Measurements from ENCODE around the gene ALX3.
"Not testable (repeated sequence)": the region's sequence is repeated elsewhere in the genome, so short reads cannot be mapped to it uniquely, and the experiment has no call there.

The ALX3 gene

GRCh38 chr1:110048923-110049601 is 21.4 kb downstream of the ALX3 start:
- in situ Hi-C loops (cut with MboI; ENCODE audit: low sequenced_read_pairs), result no loop called here

DNA sequence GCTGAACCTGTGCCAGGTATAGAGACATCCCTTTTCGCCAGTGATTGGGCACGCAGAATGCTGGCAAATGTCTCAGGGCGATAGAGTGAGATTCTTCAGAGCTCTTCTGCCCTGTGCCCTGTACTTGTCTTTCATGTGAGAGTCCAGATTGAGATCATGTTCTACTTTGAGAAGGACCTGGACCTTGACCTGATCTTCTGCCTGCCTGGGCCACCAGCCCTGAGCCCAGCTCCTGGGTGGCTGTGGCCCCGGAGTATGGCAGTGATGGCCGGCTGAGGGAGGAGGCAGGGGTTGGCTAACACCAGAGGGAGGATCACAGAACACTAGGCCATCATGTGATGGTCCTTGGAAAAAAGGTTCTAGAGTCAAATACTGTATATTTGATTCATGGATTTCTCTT is 22.2 kb downstream of the ALX3 start:
- in situ Hi-C loops (cut with MboI; ENCODE audit: low sequenced_read_pairs), result no loop called here

- in situ Hi-C loops (cut with MboI; ENCODE audit: low sequenced_read_pairs), result no loop called here
Measured at GRCh38 chr1:110047463-110047862, 23.0 kb downstream of the ALX3 start.

GRCh38 chr1:110043016-110043415 is 27.5 kb downstream of the ALX3 start:
- in situ Hi-C loops (cut with MboI; ENCODE audit: low sequenced_read_pairs), result no loop called here

DNA sequence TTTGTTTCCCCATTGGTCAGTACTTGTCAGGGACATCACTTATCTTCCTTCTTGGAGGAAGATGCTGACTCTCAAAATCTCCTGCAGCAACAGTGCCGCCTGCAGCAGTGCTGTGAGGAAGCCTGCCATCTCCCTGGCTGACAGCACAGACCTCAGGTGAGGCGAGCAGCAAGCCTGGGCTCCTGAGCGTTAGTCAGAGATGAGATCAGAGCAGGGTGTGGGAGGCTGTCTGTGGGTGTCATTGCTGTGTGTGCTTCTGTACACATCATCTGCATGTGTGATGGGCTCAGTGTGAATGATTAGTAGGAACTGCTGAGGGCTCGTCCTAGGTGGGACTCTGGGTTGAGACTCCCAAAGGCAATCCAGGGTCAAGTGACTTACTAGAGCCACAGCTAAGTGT is 29.9 kb downstream of the ALX3 start:
- in situ Hi-C loops (cut with MboI; ENCODE audit: low sequenced_read_pairs), result no loop called here

GRCh38 chr1:110039641-110040040 is 30.8 kb downstream of the ALX3 start:
- in situ Hi-C loops (cut with MboI; ENCODE audit: low sequenced_read_pairs), result no loop called here

- in situ Hi-C loops (cut with MboI; ENCODE audit: low sequenced_read_pairs), result no loop called here
Measured at GRCh38 chr1:110038271-110038670, 32.2 kb downstream of the ALX3 start.

DNA sequence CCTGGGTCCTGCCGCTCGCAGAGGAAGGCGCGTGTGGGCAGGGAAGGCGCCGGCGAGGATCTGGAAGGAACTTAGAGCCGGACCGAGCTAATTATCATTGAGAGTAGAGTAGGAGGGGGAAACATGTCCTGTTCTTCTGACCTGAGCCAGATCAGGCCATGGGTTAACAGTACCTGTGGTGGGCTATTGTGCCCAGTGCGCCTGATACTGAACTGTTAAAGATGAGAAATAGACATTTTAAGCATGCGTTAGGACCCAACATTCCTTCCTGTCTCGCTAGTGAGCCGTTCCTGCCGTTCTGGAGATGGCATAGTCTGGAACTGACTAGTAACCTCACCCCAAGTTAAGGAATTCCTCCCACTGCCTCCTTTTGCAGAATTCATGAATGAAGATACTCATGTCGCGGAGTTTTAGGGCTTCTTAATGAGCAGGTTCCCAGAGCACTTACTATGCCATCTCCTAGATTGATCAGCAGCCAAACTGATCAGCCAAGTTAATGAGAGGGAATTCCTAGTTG is 35.2 kb downstream of the ALX3 start:
- in situ Hi-C loops (cut with MboI; ENCODE audit: low sequenced_read_pairs), result no loop called here

DNA sequence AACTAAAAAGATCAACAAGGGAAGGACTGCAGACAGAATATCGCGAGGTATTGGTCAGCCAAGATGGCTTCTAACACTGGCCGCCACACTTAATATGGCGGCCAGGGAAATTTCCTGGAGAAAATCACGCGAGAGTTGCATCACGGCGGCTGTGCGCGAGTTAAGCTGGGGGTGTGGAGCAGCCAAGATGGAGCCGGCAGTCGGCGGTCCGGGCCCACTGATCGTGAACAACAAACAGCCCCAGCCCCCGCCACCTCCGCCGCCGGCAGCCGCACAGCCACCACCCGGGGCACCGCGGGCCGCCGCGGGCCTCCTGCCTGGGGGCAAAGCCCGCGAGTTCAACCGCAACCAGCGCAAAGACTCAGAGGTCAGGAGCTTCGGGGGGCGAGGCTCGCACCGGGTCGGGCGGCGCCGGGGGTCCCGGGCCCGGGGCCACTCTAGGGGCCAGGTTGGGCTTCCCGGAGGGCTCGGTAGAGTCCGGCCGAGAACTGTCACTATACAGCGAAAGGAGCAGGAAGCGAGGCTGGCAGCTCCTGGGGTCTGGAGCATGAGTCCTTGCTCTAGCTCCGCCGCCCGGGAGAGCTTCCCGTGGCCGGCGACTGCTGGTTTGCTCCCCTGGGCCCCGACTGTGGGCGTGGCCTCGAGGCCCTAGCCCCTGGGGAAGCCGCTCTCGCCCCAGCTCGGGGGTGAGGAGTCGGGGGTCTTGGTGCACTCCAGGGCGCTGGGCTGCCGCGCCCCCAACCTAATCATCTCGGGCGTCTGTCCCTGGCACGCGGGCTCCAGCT is 35.8 kb downstream of the ALX3 start, which contains the start of gene STRIP1:
Gene STRIP1 (plus strand): TSS at position 174 of the 785 bp plus-strand sequence. CDS start 14 bp downstream, at position 188.
- in situ Hi-C loops (cut with MboI; ENCODE audit: low sequenced_read_pairs), result no loop called here

DNA sequence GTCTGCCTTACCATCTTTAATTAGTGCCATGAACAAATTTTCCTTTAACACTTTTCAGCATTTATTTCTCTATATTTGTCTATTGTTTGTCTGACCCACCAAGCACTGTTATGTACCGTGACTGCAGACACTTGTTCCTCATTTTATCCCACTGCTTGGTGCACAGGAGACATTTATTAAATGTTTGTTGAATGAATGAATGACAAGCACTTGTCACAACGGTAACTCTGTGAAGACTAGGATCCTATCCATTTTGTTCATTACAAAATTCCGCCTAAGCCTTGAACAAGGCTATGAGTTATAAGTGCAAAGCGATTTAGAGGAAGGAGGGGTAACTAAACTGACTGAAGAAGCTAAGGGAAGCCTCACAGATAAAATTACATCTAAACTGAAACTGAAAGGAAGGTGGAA is 36.4 kb downstream of the ALX3 start:
- in situ Hi-C loops (cut with MboI; ENCODE audit: low sequenced_read_pairs), result no loop called here

DNA sequence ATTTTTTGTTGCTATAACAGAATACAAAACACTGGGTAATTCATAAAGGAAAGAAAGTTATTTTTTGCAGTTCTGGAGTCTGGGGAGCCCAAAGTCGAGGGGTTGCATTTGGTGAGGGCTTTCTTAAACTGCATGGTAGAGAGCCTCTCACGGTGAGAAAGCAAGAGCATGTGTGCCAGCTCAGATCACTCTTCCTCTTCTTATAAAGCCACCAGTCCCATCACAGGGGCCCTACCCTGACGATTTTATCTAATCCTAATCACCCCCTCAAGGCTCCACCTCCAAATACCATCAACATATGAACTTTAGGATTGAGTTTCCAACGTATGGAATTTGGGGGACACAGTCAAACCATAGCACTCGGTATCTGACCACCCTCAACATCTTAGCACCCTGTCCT is 37.1 kb downstream of the ALX3 start:
- in situ Hi-C loops (cut with MboI; ENCODE audit: low sequenced_read_pairs), result no loop called here

DNA sequence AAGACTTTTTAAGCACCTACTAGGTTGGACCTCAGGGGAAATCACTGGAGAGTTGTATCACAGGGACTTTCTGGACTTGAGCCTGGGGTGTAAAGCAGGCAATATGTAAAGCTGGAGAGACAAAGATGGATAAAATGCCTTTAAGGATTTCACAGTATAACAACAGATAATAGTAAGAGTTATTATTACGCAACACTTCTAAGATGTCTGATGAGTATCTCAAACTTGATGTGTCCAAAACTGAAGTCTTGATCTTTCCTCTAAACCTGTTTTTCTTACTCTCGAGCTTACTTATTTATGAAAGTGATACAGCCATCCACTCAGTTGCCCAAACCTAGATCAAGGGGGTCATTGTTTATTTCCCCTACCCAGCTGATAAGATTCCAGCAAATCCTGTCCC is 38.1 kb downstream of the ALX3 start:
- in situ Hi-C loops (cut with MboI; ENCODE audit: low sequenced_read_pairs), result no loop called here

DNA sequence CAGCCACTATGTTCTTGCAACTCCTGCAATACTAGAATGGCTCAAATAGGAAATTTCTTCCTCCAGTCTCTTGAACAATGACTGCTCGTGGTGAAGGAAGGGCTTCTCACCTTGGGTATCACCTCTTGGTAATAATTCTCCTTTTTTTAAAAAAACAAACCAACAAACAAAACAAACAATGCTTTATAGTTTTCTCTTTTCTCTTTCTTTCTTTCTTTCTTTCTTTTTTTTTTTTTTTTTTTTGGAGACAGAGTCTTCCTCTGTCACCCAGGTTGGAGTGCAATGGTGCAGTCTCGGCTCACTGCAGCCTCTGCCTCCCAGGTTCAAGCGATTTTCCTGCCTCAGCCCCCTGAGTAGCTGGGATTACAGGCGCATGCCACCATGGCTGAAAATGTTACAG is 39.8 kb downstream of the ALX3 start:
- in situ Hi-C loops (cut with MboI; ENCODE audit: low sequenced_read_pairs), result not testable (repeated sequence)

DNA sequence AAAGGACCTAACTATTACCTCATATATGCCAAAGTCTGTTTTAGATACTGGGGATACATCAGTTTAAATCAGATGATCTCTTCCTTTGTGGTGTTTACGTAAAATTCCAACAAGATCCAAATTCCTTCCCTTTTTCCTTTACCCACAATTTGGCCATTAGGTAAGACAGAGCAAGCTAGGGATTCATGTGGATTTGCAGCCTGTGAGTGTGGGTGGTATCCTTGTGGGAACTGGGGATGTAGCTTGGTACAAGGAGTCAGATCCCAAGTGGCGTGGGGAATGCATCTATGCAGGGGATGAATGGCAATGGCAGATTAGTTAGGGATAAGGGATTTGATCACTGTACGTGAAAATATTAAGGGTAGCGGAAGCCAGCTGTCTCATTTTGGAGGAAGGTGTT is 45.9 kb downstream of the ALX3 start:
- in situ Hi-C loops (cut with MboI; ENCODE audit: low sequenced_read_pairs), result no loop called here

DNA sequence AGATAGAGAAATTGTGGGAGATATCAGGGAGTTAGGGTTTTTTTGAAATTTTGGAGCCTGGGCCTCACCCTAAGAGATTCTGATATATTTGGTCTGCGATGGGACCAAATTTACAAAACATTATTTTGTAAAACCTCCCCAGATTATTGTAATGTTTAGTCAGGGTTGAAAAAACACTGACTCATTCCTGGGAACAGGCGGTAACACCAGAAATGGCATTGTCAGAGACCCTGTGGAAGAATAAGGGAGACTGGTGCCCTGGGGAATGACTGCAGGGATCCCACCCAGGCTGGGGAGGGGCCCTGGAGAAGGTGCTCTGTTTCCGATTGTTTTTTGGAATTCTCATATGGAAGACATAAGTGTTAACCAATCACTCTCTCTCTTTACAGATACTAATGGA is 49.2 kb downstream of the ALX3 start:
- in situ Hi-C loops (cut with MboI; ENCODE audit: low sequenced_read_pairs), result no loop called here

- in situ Hi-C loops (cut with MboI; ENCODE audit: low sequenced_read_pairs), result no loop called here
Measured at GRCh38 chr1:110019770-110020169, 50.7 kb downstream of the ALX3 start.

- in situ Hi-C loops (cut with MboI; ENCODE audit: low sequenced_read_pairs), result no loop called here
Measured at GRCh38 chr1:110018396-110018795, 52.1 kb downstream of the ALX3 start.

DNA sequence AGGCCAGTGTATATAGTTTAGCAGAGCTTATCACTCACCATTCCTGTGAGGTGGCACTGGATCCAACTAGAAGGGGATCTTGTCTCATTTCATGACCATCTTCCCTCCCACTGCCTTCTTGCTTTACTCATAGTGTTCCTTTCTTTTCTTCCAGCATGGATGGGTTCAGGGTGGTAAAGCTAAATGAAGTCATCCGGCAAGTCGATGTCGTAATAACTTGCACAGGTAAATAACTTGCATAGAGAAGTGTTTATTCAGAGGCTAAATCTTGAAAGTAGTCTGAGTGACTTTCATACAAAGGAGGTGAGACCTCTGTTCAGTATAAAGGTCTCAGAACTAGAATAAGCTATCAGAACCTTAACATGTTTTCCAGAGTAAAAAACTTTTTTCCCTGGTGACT is 52.7 kb downstream of the ALX3 start:
- in situ Hi-C loops (cut with MboI; ENCODE audit: low sequenced_read_pairs), result no loop called here

GRCh38 chr1:110012100-110012780 is 58.2 kb downstream of the ALX3 start:
- in situ Hi-C loops (cut with MboI; ENCODE audit: low sequenced_read_pairs), result no loop called here

DNA sequence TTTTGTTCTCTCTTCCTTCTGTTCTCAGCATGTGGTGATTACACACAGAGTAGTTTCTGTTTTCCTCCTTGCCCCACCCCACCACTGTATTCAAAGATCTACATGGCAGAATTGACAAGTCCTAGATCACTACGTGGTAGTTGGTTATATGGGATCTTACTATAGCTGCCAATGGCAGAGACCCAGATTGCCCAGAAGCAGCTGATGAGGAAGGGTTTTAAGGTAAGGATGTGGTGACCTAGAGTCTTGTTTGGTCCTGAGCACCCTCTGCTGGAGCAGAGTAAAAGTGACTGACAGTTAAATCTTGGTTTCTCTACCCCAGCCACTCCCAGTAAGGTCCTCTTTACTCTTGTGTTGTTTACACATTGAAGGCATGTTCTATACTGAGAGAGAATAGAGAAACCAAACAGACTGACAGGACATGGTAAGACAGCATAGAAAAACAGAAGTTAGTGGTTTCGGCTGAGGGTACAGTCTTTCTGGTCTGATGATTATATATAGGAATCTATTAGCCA is 58.9 kb downstream of the ALX3 start:
- in situ Hi-C loops (cut with MboI; ENCODE audit: low sequenced_read_pairs), result no loop called here
